Testis (tissue), 2 donors: Measurements from ENCODE around the gene TTC21B.

Experiments used
- CTCF ChIP-seq, 3 experiments: fragments of 450-650 bp in 2 of 3; fragments of 200-600 bp in 1 of 3; sonication (generic) in 1 of 3; IDR thresholded peaks; one replicate each; pipeline ENCODE4 v1.5.1; 2016 to 2019; ENCODE audit warnings: antibody characterized with exemption in 3 of 3, mild to moderate bottlenecking in 2 of 3, moderate library complexity in 1 of 3
- POLR2A ChIP-seq: fragments of 450-650 bp; IDR thresholded peaks from one replicate; pipeline ENCODE4 v1.6.1; 2017; ENCODE audit warnings: antibody characterized with exemption, mild to moderate bottlenecking, moderate library complexity

GRCh38 chr2:165970663-165971062, 17.1 kb upstream of the TTC21B start:
- TF ChIP-seq POLR2A, result no peak
- TF ChIP-seq CTCF (IDR thresholded peaks at IDR 0.05), result no peak
